NT2/D1 (cell line): Measurements from ENCODE around the gene GRID2IP.

Source experiments
- SUZ12 ChIP-seq: IDR thresholded peaks from 2 replicates; pipeline ENCODE4 v1.6.1; 2011; ENCODE audit not compliant: insufficient read length, insufficient read depth; ENCODE audit errors: extremely low read depth
- YY1 ChIP-seq: IDR thresholded peaks from 2 replicates; pipeline ENCODE4 v1.6.1; 2011; ENCODE audit not compliant: insufficient read length, insufficient read depth
- ZNF274 ChIP-seq: IDR thresholded peaks from 2 replicates; pipeline ENCODE4 v1.6.1; 2011; ENCODE audit warnings: mild to moderate bottlenecking, low read depth, low read length

DNA sequence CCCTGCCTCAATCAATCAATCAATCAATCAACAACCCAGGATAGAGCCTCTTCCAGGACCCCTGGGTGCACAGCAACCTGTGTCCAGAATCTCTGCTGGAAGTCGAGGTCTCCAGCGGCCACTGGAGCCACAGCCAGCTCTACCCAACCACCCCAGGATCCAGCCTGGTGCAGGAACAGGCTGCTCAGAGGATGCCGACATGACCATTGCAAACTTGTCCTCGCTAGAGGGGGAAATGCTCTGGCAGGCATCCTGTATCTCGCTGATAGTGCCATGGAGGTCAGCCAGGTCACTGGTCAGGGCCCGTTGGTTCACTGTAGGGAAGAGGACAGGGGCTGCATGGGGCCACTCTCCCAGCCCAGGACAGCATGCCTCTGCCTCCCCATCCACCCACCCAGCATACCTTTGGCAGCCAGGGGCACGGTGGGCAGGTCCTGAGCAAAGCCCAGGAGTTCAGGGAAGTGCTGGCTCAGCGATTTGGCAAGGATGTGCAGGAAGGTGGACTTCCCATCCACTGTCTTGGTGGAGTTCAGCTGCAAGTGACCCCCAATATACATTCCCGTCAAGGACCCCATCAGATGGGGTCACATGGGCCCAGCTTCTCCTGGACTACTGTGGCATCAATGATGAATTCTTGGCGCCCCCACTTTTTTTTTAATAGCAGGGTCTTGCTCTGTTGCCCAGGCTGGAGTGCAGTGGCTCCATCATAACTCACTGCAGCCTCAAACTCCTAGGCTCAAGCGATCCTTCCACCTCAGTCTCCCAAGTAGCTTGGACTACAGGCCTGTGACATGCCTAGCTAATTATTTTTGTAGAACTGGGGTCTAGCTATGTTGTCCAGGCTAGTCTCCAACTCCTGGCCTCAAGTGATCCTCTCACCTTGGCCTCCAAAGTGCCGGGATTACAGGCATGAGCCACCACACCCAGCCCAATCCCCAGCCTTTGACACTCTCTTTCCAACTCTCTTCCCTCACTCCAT is 49.4 kb downstream of the GRID2IP start:
- TF ChIP-seq SUZ12 (no peak), YY1 (no peak), ZNF274 (no peak)
